ENCODE measurements around the gene MACROD2.
A peak's percentile ranks its signal among the peaks of the same experiment; 100 is the strongest.

Gene MACROD2

GRCh38 chr20:14434384-14435136 is 439.2 kb downstream of the MACROD2 start (continued):
- TF ChIP-seq ISL1 (CRISPR knock-in tag; IDR thresholded peaks at IDR 0.05), result no peak
- TF ChIP-seq ARNTL (CRISPR knock-in tag; IDR thresholded peaks at IDR 0.05; ENCODE audit: borderline replicate concordance, low read depth), result no peak
- no peak for TF ChIP-seq GLIS3 (CRISPR knock-in tag; IDR thresholded peaks at IDR 0.05)
- no peak for TF ChIP-seq BACH2 (CRISPR knock-in tag; IDR thresholded peaks at IDR 0.05; ENCODE audit: borderline replicate concordance)
- TF ChIP-seq ZFP3 (CRISPR knock-in tag; IDR thresholded peaks at IDR 0.05), result no peak
- TF ChIP-seq ZNF8 (CRISPR knock-in tag; IDR thresholded peaks at IDR 0.05), result no peak
- TF ChIP-seq, protein P1, sequence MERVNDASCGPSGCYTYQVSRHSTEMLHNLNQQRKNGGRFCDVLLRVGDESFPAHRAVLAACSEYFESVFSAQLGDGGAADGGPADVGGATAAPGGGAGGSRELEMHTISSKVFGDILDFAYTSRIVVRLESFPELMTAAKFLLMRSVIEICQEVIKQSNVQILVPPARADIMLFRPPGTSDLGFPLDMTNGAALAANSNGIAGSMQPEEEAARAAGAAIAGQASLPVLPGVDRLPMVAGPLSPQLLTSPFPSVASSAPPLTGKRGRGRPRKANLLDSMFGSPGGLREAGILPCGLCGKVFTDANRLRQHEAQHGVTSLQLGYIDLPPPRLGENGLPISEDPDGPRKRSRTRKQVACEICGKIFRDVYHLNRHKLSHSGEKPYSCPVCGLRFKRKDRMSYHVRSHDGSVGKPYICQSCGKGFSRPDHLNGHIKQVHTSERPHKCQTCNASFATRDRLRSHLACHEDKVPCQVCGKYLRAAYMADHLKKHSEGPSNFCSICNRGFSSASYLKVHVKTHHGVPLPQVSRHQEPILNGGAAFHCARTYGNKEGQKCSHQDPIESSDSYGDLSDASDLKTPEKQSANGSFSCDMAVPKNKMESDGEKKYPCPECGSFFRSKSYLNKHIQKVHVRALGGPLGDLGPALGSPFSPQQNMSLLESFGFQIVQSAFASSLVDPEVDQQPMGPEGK (CRISPR knock-in tag; IDR thresholded peaks at IDR 0.05; ENCODE audit: borderline replicate concordance), result no peak

DNA sequence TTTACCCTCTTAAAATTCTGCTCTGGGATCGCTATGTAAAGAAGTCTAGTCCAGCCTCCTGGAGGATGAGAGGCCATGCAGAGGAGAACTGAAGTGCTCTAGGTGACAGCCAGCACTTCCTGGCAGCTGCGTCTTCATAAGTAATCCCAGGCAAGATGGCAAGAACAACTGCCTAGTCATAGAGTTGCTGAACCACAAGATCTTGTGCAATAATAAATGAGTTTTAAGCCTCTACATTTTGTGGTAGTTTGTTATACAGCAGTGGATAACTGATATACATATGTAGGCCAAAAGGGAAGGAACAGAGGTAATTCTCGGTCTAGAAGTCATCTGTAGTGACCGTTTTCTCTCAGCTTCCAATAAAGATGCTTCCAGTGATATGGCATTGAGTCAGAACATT is 445.9 kb downstream of the MACROD2 start:
- ATAC-seq, result no peak
- TF ChIP-seq ISL1 (CRISPR knock-in tag; IDR thresholded peaks at IDR 0.05) (no peak), CREB5 (CRISPR knock-in tag; IDR thresholded peaks at IDR 0.05; ENCODE audit: low read depth) (no peak), ZNF8 (CRISPR knock-in tag; IDR thresholded peaks at IDR 0.05) (no peak), ZFP30 (CRISPR knock-in tag; IDR thresholded peaks at IDR 0.05) (no peak)

DNA sequence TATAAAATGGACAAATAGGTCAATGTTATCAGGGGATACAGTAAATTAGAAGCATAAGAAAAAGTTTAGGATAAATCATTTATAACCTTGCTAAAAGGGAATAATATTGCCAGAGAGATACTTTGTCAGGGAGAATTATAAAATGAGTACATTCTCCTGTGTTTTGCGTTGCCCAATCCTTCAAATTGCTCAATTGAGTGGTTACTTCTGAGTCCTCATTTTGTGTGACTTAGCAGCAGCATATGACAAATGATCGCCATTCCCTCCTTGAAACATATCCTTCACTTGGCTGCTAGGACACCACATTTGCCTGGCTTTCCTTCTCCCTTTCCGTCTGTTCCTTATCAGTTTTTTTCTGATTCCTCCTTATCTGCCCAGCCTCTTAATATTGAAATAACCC is 448.8 kb downstream of the MACROD2 start:
- TF ChIP-seq, protein P2, sequence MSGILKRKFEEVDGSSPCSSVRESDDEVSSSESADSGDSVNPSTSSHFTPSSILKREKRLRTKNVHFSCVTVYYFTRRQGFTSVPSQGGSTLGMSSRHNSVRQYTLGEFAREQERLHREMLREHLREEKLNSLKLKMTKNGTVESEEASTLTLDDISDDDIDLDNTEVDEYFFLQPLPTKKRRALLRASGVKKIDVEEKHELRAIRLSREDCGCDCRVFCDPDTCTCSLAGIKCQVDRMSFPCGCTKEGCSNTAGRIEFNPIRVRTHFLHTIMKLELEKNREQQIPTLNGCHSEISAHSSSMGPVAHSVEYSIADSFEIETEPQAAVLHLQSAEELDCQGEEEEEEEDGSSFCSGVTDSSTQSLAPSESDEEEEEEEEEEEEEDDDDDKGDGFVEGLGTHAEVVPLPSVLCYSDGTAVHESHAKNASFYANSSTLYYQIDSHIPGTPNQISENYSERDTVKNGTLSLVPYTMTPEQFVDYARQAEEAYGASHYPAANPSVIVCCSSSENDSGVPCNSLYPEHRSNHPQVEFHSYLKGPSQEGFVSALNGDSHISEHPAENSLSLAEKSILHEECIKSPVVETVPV (CRISPR knock-in tag; IDR thresholded peaks at IDR 0.05), result no peak
- TF ChIP-seq ISL1 (CRISPR knock-in tag; IDR thresholded peaks at IDR 0.05), result peak; percentile 37; the same call in 1 of the 2 replicates
- no peak for ATAC-seq

GRCh38 chr20:14445310-14445709 is 450.0 kb downstream of the MACROD2 start:
- ATAC-seq, result no peak
- TF ChIP-seq, protein P1 (CRISPR knock-in tag; IDR thresholded peaks at IDR 0.05; ENCODE audit: borderline replicate concordance), result no peak
- TF ChIP-seq ZNF70 (CRISPR knock-in tag; IDR thresholded peaks at IDR 0.05) (no peak), SNAI2 (CRISPR knock-in tag; IDR thresholded peaks at IDR 0.05) (no peak), ARNTL (CRISPR knock-in tag; IDR thresholded peaks at IDR 0.05; ENCODE audit: borderline replicate concordance, low read depth) (no peak), POU6F1 (CRISPR knock-in tag; IDR thresholded peaks at IDR 0.05; ENCODE audit: borderline replicate concordance, low read depth) (no peak), OSR1 (CRISPR knock-in tag; IDR thresholded peaks at IDR 0.05) (no peak), PPARA (CRISPR knock-in tag; IDR thresholded peaks at IDR 0.05; ENCODE audit: borderline replicate concordance) (no peak), CSDC2 (CRISPR knock-in tag; IDR thresholded peaks at IDR 0.05) (no peak), ZC3H10 (CRISPR knock-in tag; IDR thresholded peaks at IDR 0.05) (no peak), ZNF8 (CRISPR knock-in tag; IDR thresholded peaks at IDR 0.05) (no peak), ISL1 (CRISPR knock-in tag; IDR thresholded peaks at IDR 0.05) (no peak), ZNF565 (CRISPR knock-in tag; conservative IDR thresholded peaks at IDR 0.05; ENCODE audit: low read depth) (no peak), ESRRG (CRISPR knock-in tag; IDR thresholded peaks at IDR 0.05) (no peak), CREB5 (CRISPR knock-in tag; IDR thresholded peaks at IDR 0.05; ENCODE audit: low read depth) (no peak), GLIS3 (CRISPR knock-in tag; IDR thresholded peaks at IDR 0.05) (no peak)
- TF ChIP-seq, protein P3, sequence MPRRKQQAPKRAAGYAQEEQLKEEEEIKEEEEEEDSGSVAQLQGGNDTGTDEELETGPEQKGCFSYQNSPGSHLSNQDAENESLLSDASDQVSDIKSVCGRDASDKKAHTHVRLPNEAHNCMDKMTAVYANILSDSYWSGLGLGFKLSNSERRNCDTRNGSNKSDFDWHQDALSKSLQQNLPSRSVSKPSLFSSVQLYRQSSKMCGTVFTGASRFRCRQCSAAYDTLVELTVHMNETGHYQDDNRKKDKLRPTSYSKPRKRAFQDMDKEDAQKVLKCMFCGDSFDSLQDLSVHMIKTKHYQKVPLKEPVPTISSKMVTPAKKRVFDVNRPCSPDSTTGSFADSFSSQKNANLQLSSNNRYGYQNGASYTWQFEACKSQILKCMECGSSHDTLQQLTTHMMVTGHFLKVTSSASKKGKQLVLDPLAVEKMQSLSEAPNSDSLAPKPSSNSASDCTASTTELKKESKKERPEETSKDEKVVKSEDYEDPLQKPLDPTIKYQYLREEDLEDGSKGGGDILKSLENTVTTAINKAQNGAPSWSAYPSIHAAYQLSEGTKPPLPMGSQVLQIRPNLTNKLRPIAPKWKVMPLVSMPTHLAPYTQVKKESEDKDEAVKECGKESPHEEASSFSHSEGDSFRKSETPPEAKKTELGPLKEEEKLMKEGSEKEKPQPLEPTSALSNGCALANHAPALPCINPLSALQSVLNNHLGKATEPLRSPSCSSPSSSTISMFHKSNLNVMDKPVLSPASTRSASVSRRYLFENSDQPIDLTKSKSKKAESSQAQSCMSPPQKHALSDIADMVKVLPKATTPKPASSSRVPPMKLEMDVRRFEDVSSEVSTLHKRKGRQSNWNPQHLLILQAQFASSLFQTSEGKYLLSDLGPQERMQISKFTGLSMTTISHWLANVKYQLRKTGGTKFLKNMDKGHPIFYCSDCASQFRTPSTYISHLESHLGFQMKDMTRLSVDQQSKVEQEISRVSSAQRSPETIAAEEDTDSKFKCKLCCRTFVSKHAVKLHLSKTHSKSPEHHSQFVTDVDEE (CRISPR knock-in tag; IDR thresholded peaks at IDR 0.05), result no peak
